ENCODE measurements around the gene DNAL1.

The DNAL1 gene

DNA sequence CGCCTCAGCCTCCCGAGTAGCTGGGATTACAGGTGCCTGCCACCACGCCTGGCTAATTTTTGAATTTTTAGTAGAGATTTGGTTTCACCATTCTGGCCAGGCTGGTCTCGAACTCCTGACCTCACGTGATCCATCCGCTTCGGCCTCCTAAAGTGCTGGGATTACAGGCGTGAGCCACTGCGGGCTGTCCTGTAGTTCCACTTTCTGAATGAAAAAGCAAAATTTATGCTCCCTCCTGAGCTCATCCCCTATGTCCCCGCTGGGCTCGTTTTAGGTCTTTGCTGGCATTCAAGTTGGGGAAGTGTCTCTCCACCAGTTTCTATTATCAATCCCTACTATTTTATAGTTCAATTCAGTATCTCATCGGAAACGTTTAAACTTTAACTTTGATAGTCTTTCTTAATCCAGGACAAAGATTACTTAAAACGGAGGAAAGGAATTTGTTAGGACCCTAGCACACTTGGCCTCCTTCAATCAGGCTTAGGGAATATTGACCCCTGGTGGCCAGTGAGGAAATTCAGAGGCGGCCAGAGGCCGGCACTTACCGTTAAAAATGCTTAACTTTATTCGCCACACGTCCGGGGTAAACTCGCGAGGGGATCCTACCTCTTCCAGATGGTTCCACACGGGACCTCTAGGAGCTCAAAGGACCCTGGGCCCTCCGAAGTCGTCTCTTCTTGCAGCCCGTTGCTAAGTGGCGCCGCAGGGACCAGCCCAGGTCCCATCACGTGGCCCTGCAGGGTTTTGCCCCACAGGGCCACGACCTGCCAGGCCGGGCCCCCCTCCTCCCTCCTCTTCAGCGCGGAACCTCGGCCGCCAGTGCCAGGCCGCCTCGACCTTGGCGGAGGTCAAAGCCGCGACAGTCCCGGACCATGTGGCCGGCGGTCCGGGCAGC, 11.4 kb upstream of the DNAL1 start:
- Histone ChIP-seq H3K36me3 (ENCODE audit: control insufficient read depth in 2 of 2, insufficient read depth in 1 of 2, low read length in 2 of 2) (no peaks in the 10 kb centered on the region), H3K9me3 (ENCODE audit: control insufficient read depth, insufficient read depth, low read depth, low read length) (no peaks in the 10 kb centered on the region), H3K4me3 (ENCODE audit: low read depth, low read length) (peak overlapping the region; percentile 28), H3K27ac (ENCODE audit: extremely low read depth, low read depth, low read length) (peak overlapping the region; percentile 56; the same call in 1 of the 2 replicates), H3K4me1 (ENCODE audit: control insufficient read depth, insufficient read depth, low read length) (no peaks in the 10 kb centered on the region)
- ChIA-PET CTCF (interaction anchor here (0.6 to 2.5 kb wide), 21 partner anchors 8 to 1120 kb away, joined by 3 to 25 read pairs (median 4); partner anchors contain the start of gene RIOX1), POLR2A (interaction anchor here (0.6 to 0.7 kb wide), 2 partner anchors 63 to 740 kb away, joined by 6 to 8 read pairs; no protein-coding TSS in a partner anchor)
- TF ChIP-seq ZSCAN30 (tag by site-specific recombination; IDR thresholded peaks at IDR 0.05) (no peak), GLIS2 (tag by site-specific recombination; IDR thresholded peaks at IDR 0.05) (peak; percentile 79), ZNF335 (tag by site-specific recombination; conservative IDR thresholded peaks at IDR 0.05) (peak; percentile 90), ZEB2 (tag by site-specific recombination; IDR thresholded peaks at IDR 0.05) (no peak), ZNF76 (tag by site-specific recombination; IDR thresholded peaks at IDR 0.05; ENCODE audit: borderline replicate concordance, low read depth) (0 out of 2 replicates have a peak, but pooled peaks have one; percentile 16), PRDM1 (tag by site-specific recombination; IDR thresholded peaks at IDR 0.05) (no peak), ZNF654 (tag by site-specific recombination; IDR thresholded peaks at IDR 0.05; ENCODE audit: low read depth) (peak; percentile 74), ZNF514 (tag by site-specific recombination; IDR thresholded peaks at IDR 0.05) (no peak), ZNF350 (tag by site-specific recombination; IDR thresholded peaks at IDR 0.05) (no peak), BCL11A (tag by site-specific recombination; IDR thresholded peaks at IDR 0.05; ENCODE audit: low read depth) (0 out of 2 replicates have a peak, but pooled peaks have one; percentile 33), ZNF660 (tag by site-specific recombination; IDR thresholded peaks at IDR 0.05) (0 out of 2 replicates have a peak, but pooled peaks have one; percentile 57)
- TF ChIP-seq, protein P1, sequence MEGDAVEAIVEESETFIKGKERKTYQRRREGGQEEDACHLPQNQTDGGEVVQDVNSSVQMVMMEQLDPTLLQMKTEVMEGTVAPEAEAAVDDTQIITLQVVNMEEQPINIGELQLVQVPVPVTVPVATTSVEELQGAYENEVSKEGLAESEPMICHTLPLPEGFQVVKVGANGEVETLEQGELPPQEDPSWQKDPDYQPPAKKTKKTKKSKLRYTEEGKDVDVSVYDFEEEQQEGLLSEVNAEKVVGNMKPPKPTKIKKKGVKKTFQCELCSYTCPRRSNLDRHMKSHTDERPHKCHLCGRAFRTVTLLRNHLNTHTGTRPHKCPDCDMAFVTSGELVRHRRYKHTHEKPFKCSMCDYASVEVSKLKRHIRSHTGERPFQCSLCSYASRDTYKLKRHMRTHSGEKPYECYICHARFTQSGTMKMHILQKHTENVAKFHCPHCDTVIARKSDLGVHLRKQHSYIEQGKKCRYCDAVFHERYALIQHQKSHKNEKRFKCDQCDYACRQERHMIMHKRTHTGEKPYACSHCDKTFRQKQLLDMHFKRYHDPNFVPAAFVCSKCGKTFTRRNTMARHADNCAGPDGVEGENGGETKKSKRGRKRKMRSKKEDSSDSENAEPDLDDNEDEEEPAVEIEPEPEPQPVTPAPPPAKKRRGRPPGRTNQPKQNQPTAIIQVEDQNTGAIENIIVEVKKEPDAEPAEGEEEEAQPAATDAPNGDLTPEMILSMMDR (tag by site-specific recombination; IDR thresholded peaks at IDR 0.05), result peak; percentile 19; the same call in 1 of the 2 replicates
- TF ChIP-seq, protein P2, sequence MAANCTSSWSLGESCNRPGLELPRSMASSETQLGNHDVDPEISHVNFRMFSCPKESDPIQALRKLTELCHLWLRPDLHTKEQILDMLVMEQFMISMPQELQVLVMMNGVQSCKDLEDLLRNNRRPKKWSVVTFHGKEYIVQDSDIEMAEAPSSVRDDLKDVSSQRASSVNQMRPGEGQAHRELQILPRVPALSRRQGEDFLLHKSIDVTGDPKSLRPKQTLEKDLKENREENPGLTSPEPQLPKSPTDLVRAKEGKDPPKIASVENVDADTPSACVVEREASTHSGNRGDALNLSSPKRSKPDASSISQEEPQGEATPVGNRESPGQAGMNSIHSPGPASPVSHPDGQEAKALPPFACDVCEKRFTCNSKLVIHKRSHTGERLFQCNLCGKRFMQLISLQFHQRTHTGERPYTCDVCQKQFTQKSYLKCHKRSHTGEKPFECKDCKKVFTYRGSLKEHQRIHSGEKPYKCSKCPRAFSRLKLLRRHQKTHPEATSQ (tag by site-specific recombination; IDR thresholded peaks at IDR 0.05), result no peak
- TF ChIP-seq, protein P3, sequence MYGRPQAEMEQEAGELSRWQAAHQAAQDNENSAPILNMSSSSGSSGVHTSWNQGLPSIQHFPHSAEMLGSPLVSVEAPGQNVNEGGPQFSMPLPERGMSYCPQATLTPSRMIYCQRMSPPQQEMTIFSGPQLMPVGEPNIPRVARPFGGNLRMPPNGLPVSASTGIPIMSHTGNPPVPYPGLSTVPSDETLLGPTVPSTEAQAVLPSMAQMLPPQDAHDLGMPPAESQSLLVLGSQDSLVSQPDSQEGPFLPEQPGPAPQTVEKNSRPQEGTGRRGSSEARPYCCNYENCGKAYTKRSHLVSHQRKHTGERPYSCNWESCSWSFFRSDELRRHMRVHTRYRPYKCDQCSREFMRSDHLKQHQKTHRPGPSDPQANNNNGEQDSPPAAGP (tag by site-specific recombination; IDR thresholded peaks at IDR 0.05), result no peak
- TF ChIP-seq, protein P4, sequence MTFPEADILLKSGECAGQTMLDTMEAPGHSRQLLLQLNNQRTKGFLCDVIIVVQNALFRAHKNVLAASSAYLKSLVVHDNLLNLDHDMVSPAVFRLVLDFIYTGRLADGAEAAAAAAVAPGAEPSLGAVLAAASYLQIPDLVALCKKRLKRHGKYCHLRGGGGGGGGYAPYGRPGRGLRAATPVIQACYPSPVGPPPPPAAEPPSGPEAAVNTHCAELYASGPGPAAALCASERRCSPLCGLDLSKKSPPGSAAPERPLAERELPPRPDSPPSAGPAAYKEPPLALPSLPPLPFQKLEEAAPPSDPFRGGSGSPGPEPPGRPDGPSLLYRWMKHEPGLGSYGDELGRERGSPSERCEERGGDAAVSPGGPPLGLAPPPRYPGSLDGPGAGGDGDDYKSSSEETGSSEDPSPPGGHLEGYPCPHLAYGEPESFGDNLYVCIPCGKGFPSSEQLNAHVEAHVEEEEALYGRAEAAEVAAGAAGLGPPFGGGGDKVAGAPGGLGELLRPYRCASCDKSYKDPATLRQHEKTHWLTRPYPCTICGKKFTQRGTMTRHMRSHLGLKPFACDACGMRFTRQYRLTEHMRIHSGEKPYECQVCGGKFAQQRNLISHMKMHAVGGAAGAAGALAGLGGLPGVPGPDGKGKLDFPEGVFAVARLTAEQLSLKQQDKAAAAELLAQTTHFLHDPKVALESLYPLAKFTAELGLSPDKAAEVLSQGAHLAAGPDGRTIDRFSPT (tag by site-specific recombination; IDR thresholded peaks at IDR 0.05), result peak; percentile 44; the same call in 1 of the 2 replicates
- TF ChIP-seq, protein P5, sequence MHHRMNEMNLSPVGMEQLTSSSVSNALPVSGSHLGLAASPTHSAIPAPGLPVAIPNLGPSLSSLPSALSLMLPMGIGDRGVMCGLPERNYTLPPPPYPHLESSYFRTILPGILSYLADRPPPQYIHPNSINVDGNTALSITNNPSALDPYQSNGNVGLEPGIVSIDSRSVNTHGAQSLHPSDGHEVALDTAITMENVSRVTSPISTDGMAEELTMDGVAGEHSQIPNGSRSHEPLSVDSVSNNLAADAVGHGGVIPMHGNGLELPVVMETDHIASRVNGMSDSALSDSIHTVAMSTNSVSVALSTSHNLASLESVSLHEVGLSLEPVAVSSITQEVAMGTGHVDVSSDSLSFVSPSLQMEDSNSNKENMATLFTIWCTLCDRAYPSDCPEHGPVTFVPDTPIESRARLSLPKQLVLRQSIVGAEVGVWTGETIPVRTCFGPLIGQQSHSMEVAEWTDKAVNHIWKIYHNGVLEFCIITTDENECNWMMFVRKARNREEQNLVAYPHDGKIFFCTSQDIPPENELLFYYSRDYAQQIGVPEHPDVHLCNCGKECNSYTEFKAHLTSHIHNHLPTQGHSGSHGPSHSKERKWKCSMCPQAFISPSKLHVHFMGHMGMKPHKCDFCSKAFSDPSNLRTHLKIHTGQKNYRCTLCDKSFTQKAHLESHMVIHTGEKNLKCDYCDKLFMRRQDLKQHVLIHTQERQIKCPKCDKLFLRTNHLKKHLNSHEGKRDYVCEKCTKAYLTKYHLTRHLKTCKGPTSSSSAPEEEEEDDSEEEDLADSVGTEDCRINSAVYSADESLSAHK (tag by site-specific recombination; IDR thresholded peaks at IDR 0.05), result no peak

Data from HEK293 (cell line).